CD4-positive, alpha-beta T cell (primary cell): ENCODE data around the gene PDZD8. TPM values are rescaled to one million over a fixed set of nuclear protein-coding genes. Genes with fewer than 3 reads are reported as not detected.

Experiments
- ATAC-seq: fragments of 200-7000 bp; cut with Tn5 transposase; one replicate; pipeline ENCODE4 v1.10.0; 2022; ENCODE audit warnings: mild to moderate bottlenecking; ENCODE audit not compliant: poor library complexity
- CTCF ChIA-PET: fragments of 350-600 bp; sonication (Branson Sonifier 250); formaldehyde crosslinking; loops from one replicate; lab custom pipeline; 2021; ENCODE audit warnings: antibody characterized with exemption, inconsistent platforms; lab: Charles Lee
- POLR2A ChIA-PET: fragments of 350-600 bp; sonication (Branson Sonifier 250); formaldehyde crosslinking; loops from one replicate; lab custom pipeline; 2021; ENCODE audit warnings: antibody characterized with exemption, inconsistent platforms; lab: Charles Lee
- DNase-seq, 14 experiments: peaks; one replicate each; pipeline ENCODE4 v3.0.0-alpha.2; 2013 to 2020; ENCODE audit warnings: mixed read lengths in 2 of 14
- H3K27ac ChIP-seq, 2 donors: one replicate each; pipeline versions ENCODE4 v1.5.1 to v1.7.0; 2013; ENCODE audit warnings: low read length in 2 of 2, low read depth in 1 of 2, mild to moderate bottlenecking in 1 of 2
- H3K27me3 ChIP-seq, 2 experiments: 1 replicate in 1 of 2; 2 replicates in 1 of 2; pipeline versions ENCODE4 v1.6.1 to v1.7.0; 2013; ENCODE audit warnings: low read length in 2 of 2, control low read depth in 1 of 2, mild to moderate bottlenecking in 1 of 2, moderate library complexity in 1 of 2; ENCODE audit not compliant: insufficient read depth in 2 of 2, control insufficient read depth in 1 of 2
- H3K36me3 ChIP-seq: one replicate; pipeline ENCODE4 v1.6.1; 2013; ENCODE audit warnings: low read length, control low read depth; ENCODE audit not compliant: insufficient read depth
- H3K4me1 ChIP-seq: one replicate; pipeline ENCODE4 v1.6.1; 2013; ENCODE audit warnings: low read length, control low read depth; ENCODE audit not compliant: insufficient read depth
- H3K4me3 ChIP-seq: one replicate; pipeline ENCODE4 v1.5.1; 2013; ENCODE audit warnings: mild to moderate bottlenecking, low read length, moderate library complexity
- H3K9me3 ChIP-seq, 2 experiments: 1 replicate in 1 of 2; 2 replicates in 1 of 2; pipeline versions ENCODE4 v1.6.1 to v1.7.0; 2013; ENCODE audit warnings: low read length in 2 of 2, mild to moderate bottlenecking in 2 of 2, control low read depth in 1 of 2, moderate library complexity in 1 of 2; ENCODE audit not compliant: control insufficient read depth in 1 of 2, insufficient read depth in 1 of 2
- H3K27ac Mint-ChIP-seq: one replicate; pipeline ENCODE4 v1.8.0; 2020; ENCODE audit warnings: mixed read lengths
- H3K27me3 Mint-ChIP-seq: one replicate; pipeline ENCODE4 v1.8.0; 2021; ENCODE audit warnings: mixed read lengths
- H3K36me3 Mint-ChIP-seq: one replicate; pipeline ENCODE4 v1.8.0; 2021; ENCODE audit warnings: low read depth, mixed read lengths
- H3K4me1 Mint-ChIP-seq: one replicate; pipeline ENCODE4 v1.8.0; 2021; ENCODE audit warnings: low read depth, mixed read lengths
- H3K4me3 Mint-ChIP-seq: one replicate; pipeline ENCODE4 v1.8.0; 2020; ENCODE audit warnings: mild to moderate bottlenecking, mixed read lengths
- H3K9me3 Mint-ChIP-seq: one replicate; pipeline ENCODE4 v1.8.0; 2020; ENCODE audit warnings: mixed read lengths
- intact Hi-C, 2 experiments: fragments of 100-400 bp; cut with DNase I in 1 of 2; cut with micrococcal nuclease in 1 of 2; formaldehyde crosslinking; loops; one replicate each; pipeline versions ENCODE4 v1.15.1 to v1.9.0; 2023 to 2025; cut with DNase I, micrococcal nuclease
- total RNA-seq, 174 experiments: library from RNA in 2 of 174; stranded (reverse) in 2 of 174; gene quantifications; one replicate each; pipeline ENCODE4 v1.2.3 and lab custom pipeline; 2021 to 2026
- TF ChIP-seq, protein P1 (sequence below): fragments of 200-600 bp; IDR thresholded peaks from one replicate; pipeline ENCODE4 v1.8.0; 2022; ENCODE audit warnings: antibody characterized with exemption, mild to moderate bottlenecking

PDZD8 gene
- total RNA-seq, 2 experiments from 2014 or later = 25.2 to 31.1 TPM

DNA sequence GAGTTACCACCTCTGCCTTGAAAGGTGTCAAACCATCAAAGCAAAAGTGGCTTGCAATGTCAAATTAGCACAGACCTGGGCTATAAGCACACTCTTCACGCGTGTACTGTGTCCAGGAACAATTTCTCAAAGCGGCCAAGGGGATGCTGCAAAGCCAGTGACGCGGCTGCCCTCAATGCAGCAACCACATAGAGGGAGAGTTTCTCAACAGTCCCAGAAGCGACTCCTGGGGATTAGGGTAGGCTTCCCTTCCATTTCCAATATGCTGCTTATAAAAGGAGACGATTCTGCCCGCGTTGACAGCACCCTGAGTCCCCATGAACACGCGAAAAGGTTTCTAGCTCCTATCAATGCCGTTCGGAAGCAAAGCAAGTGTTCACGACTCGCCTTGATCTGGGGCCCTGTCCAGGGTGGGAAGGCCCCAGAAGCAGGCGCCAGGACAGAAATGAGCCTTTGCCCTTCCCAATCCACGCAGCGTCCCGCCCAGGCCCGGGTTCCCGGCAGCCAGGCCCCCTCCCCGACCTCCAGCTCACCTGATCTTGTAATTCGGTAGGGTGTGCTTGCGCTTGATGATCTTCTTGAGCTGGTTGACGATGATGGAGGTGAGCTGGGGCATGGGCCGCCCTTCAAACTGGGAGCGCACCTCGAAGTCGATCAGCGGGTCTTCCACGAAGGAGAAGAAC is 1.3 kb downstream of the PDZD8 start:
- H3K27me3 Mint-ChIP-seq = peaks cover 13% of the 10 kb centered on the region
- H3K27me3 ChIP-seq = no peaks in the 10 kb centered on the region
- peaks cover 15% of the 10 kb centered on the region for H3K36me3 Mint-ChIP-seq
- CTCF ChIA-PET = interaction anchor here (1.3 kb wide), 1 partner anchor 157 kb away, joined by 3 read pairs; no protein-coding TSS in a partner anchor
- DNase-seq (peak in 12 of 14 experiments; percentile 2 to 77 (median 18)), ATAC-seq (peak; percentile 25)
- H3K27ac ChIP-seq = peak overlapping the region in 1 of 2 donors; percentile 55
- intact Hi-C loops = loop anchor here in 1 of 2 experiments (5.0 to 10.0 kb wide), 3 partner anchors 582 to 1381 kb away; partner anchors contain the start of genes CACUL1 and HSPA12A
- peaks cover 42% of the 10 kb centered on the region for H3K4me1 ChIP-seq
- no peaks in the 10 kb centered on the region for H3K9me3 Mint-ChIP-seq
- H3K36me3 ChIP-seq = no peaks in the 10 kb centered on the region
- H3K27ac Mint-ChIP-seq = peak overlapping the region; percentile 88
- H3K4me3 Mint-ChIP-seq = peak overlapping the region; percentile 95
- peaks cover 54% of the 10 kb centered on the region for H3K4me1 Mint-ChIP-seq
- H3K9me3 ChIP-seq = no peaks in the 10 kb centered on the region
- peak overlapping the region; percentile 94 for H3K4me3 ChIP-seq
- TF ChIP-seq, protein P1, sequence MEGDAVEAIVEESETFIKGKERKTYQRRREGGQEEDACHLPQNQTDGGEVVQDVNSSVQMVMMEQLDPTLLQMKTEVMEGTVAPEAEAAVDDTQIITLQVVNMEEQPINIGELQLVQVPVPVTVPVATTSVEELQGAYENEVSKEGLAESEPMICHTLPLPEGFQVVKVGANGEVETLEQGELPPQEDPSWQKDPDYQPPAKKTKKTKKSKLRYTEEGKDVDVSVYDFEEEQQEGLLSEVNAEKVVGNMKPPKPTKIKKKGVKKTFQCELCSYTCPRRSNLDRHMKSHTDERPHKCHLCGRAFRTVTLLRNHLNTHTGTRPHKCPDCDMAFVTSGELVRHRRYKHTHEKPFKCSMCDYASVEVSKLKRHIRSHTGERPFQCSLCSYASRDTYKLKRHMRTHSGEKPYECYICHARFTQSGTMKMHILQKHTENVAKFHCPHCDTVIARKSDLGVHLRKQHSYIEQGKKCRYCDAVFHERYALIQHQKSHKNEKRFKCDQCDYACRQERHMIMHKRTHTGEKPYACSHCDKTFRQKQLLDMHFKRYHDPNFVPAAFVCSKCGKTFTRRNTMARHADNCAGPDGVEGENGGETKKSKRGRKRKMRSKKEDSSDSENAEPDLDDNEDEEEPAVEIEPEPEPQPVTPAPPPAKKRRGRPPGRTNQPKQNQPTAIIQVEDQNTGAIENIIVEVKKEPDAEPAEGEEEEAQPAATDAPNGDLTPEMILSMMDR = no peak
- POLR2A ChIA-PET = interaction anchor here (0.8 to 1.5 kb wide), 4 partner anchors 14 to 1381 kb away, joined by 3 to 6 read pairs (median 4); partner anchors contain the start of gene CACUL1

- H3K4me1 ChIP-seq = peaks cover 31% of the 10 kb centered on the region
- Mint-ChIP-seq H3K27ac (no peak overlapping the region), H3K4me3 (peak overlapping the region; percentile 27), H3K36me3 (peaks cover 15% of the 10 kb centered on the region), H3K4me1 (peaks cover 79% of the 10 kb centered on the region), H3K27me3 (no peaks in the 10 kb centered on the region), H3K9me3 (no peaks in the 10 kb centered on the region)
- no peaks in the 10 kb centered on the region for H3K9me3 ChIP-seq
- no peak overlapping the region for H3K27ac ChIP-seq
- ChIA-PET CTCF (no interaction called here), POLR2A (no interaction called here)
- intact Hi-C loops = loop anchor here in 1 of 2 experiments (5.0 to 10.0 kb wide), 3 partner anchors 578 to 1385 kb away; partner anchors contain the start of genes CACUL1 and HSPA12A
- DNase-seq = no peak
- H3K36me3 ChIP-seq = no peaks in the 10 kb centered on the region
- H3K27me3 ChIP-seq = no peaks in the 10 kb centered on the region
- TF ChIP-seq, protein P1 = no peak
- ATAC-seq = no peak
- no peak overlapping the region for H3K4me3 ChIP-seq
Measured at GRCh38 chr10:117370205-117370604, 5.0 kb downstream of the PDZD8 start.

DNA sequence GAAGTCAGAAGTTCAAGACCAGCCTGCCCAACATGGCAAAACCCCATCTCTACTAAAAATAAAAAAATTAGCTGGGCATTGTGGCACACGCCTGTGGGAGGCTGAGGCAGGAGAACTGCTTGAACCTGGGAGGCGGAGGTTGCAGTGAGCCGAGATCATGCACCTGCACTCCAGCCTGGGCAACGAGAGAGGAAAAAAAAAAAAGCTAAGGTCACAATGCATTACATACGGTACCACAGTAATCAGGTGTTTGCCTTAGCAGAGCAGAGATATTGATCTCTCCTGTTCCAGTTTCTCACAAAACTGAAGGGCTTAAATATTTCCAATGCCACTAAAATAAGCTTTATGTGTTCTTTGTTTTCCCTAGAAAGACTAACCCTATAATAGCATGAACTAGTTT is 7.5 kb downstream of the PDZD8 start:
- H3K27me3 ChIP-seq = no peaks in the 10 kb centered on the region
- H3K4me1 ChIP-seq = peaks cover 16% of the 10 kb centered on the region
- ChIA-PET CTCF (interaction anchor here (1.0 kb wide), 1 partner anchor 151 kb away, joined by 4 read pairs; no protein-coding TSS in a partner anchor), POLR2A (interaction anchor here (1.1 kb wide), 1 partner anchor 13 kb away, joined by 6 read pairs; no protein-coding TSS in a partner anchor)
- ATAC-seq (no peak), DNase-seq (no peak)
- H3K9me3 ChIP-seq = no peaks in the 10 kb centered on the region
- Mint-ChIP-seq H3K4me3 (no peak overlapping the region), H3K9me3 (no peaks in the 10 kb centered on the region), H3K27ac (no peak overlapping the region), H3K36me3 (peaks cover 6% of the 10 kb centered on the region), H3K27me3 (no peaks in the 10 kb centered on the region), H3K4me1 (peaks cover 84% of the 10 kb centered on the region)
- TF ChIP-seq, protein P1 = no peak
- H3K4me3 ChIP-seq = no peak overlapping the region
- no peaks in the 10 kb centered on the region for H3K36me3 ChIP-seq
- H3K27ac ChIP-seq = no peak overlapping the region
- intact Hi-C loops = no loop called here
